ENCODE results near the gene MUC5AC. TPM values are rescaled to one million over a fixed set of nuclear protein-coding genes. Genes with fewer than 3 reads are reported as not detected.
A peak's percentile ranks its signal among the peaks of the same experiment; 100 is the strongest.

The MUC5AC gene
- total RNA-seq, 2 experiments from 2014 or later, result not detected

GRCh38 chr11:1226986-1227550, 69.3 kb downstream of the MUC5AC start:
- ATAC-seq (ENCODE audit: poor library complexity) (no peak), DNase-seq (peak in 1 of 14 experiments; percentile 3)
- no peaks in the 10 kb centered on the region for H3K27me3 ChIP-seq (ENCODE audit: control insufficient read depth in 1 of 2, insufficient read depth in 2 of 2, low read length in 2 of 2)
- no peak overlapping the region for H3K4me3 Mint-ChIP-seq
- H3K36me3 Mint-ChIP-seq (ENCODE audit: low read depth), result no peaks in the 10 kb centered on the region
- H3K4me1 Mint-ChIP-seq (ENCODE audit: low read depth), result no peaks in the 10 kb centered on the region
- no peak overlapping the region for H3K4me3 ChIP-seq (ENCODE audit: low read length)
- H3K27ac ChIP-seq (ENCODE audit: low read depth in 1 of 2, low read length in 2 of 2), result no peak overlapping the region
- H3K27ac Mint-ChIP-seq, result no peak overlapping the region
- H3K9me3 Mint-ChIP-seq, result no peaks in the 10 kb centered on the region
- H3K27me3 Mint-ChIP-seq, result no peaks in the 10 kb centered on the region
- H3K9me3 ChIP-seq (ENCODE audit: control insufficient read depth in 1 of 2, insufficient read depth in 1 of 2, low read length in 2 of 2), result no peaks in the 10 kb centered on the region
- ChIA-PET CTCF (no interaction called here), POLR2A (no interaction called here)
- no peaks in the 10 kb centered on the region for H3K36me3 ChIP-seq (ENCODE audit: insufficient read depth, low read length)
- TF ChIP-seq CTCF (IDR thresholded peaks at IDR 0.05), result no peak
- intact Hi-C loops (cut with DNase I, micrococcal nuclease), result no loop called here
- H3K4me1 ChIP-seq (ENCODE audit: insufficient read depth, low read length), result no peaks in the 10 kb centered on the region

DNA sequence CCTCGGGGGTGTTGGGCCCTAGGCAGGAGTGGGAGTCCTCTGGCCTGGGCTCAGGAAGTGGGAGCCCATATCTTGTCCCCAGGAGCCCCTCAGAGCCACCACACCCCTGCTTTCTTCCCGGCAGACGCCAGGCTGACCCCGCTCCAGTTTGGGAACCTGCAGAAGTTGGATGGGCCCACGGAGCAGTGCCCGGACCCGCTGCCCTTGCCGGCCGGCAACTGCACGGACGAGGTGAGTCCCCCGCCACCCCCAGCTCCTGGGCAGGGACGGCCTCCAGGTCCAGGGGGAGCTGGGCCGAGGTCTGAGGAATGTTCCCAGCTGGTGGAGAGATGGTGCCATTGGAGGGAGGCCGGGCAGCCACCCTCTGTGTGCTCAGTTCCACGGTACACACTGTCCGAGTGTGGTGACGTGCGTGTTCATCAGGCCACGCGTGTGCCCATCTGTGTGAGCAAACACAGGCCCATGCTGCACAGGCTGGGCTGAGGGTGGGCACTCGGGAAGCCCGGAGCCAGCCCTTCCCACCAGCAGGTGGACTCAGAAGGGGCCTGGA, 69.9 kb downstream of the MUC5AC start:
- Histone ChIP-seq H3K27me3 (ENCODE audit: control insufficient read depth in 1 of 2, insufficient read depth in 2 of 2, low read length in 2 of 2) (no peaks in the 10 kb centered on the region), H3K9me3 (ENCODE audit: control insufficient read depth in 1 of 2, insufficient read depth in 1 of 2, low read length in 2 of 2) (no peaks in the 10 kb centered on the region), H3K36me3 (ENCODE audit: insufficient read depth, low read length) (no peaks in the 10 kb centered on the region), H3K4me3 (ENCODE audit: low read length) (no peak overlapping the region), H3K4me1 (ENCODE audit: insufficient read depth, low read length) (no peaks in the 10 kb centered on the region), H3K27ac (ENCODE audit: low read depth in 1 of 2, low read length in 2 of 2) (no peak overlapping the region)
- Mint-ChIP-seq H3K4me1 (ENCODE audit: low read depth) (no peaks in the 10 kb centered on the region), H3K36me3 (ENCODE audit: low read depth) (no peaks in the 10 kb centered on the region), H3K27ac (no peak overlapping the region), H3K4me3 (no peak overlapping the region), H3K27me3 (no peaks in the 10 kb centered on the region), H3K9me3 (no peaks in the 10 kb centered on the region)
- ChIA-PET POLR2A (no interaction called here), CTCF (no interaction called here)
- no peak for TF ChIP-seq CTCF (IDR thresholded peaks at IDR 0.05)
- DNase-seq, result peak in 1 of 14 experiments; percentile 1
- ATAC-seq (ENCODE audit: poor library complexity), result no peak
- intact Hi-C loops (cut with DNase I, micrococcal nuclease), result no loop called here

GRCh38 chr11:1228101-1228821, 70.5 kb downstream of the MUC5AC start:
- no peak overlapping the region for H3K27ac Mint-ChIP-seq
- ChIA-PET CTCF (no interaction called here), POLR2A (no interaction called here)
- Histone ChIP-seq H3K4me1 (ENCODE audit: insufficient read depth, low read length) (no peaks in the 10 kb centered on the region), H3K27ac (ENCODE audit: low read depth in 1 of 2, low read length in 2 of 2) (no peak overlapping the region), H3K27me3 (ENCODE audit: control insufficient read depth in 1 of 2, insufficient read depth in 2 of 2, low read length in 2 of 2) (no peaks in the 10 kb centered on the region), H3K36me3 (ENCODE audit: insufficient read depth, low read length) (no peaks in the 10 kb centered on the region), H3K4me3 (ENCODE audit: low read length) (no peak overlapping the region), H3K9me3 (ENCODE audit: control insufficient read depth in 1 of 2, insufficient read depth in 1 of 2, low read length in 2 of 2) (no peaks in the 10 kb centered on the region)
- no peaks in the 10 kb centered on the region for H3K36me3 Mint-ChIP-seq (ENCODE audit: low read depth)
- DNase-seq (peak in 1 of 14 experiments; percentile 3), ATAC-seq (ENCODE audit: poor library complexity) (no peak)
- H3K9me3 Mint-ChIP-seq, result no peaks in the 10 kb centered on the region
- TF ChIP-seq CTCF (IDR thresholded peaks at IDR 0.05), result no peak
- H3K27me3 Mint-ChIP-seq, result no peaks in the 10 kb centered on the region
- intact Hi-C loops (cut with DNase I, micrococcal nuclease), result no loop called here
- no peaks in the 10 kb centered on the region for H3K4me1 Mint-ChIP-seq (ENCODE audit: low read depth)
- H3K4me3 Mint-ChIP-seq, result no peak overlapping the region
